Activated CD8-positive, alpha-beta memory T cell treated with anti-CD3 and anti-CD28 coated beads, Interleukin-2, amount 50 U/mL, for 24 hours (primary cell): ENCODE data around the gene E2F3.
"Not testable (repeated sequence)": the region's sequence is repeated elsewhere in the genome, so short reads cannot be mapped to it uniquely, and the experiment has no call there.

Experiments used
- DNase-seq: peaks from one replicate; pipeline ENCODE4 v3.0.0-alpha.2; 2020; ENCODE audit errors: extremely low read depth

The E2F3 gene

GRCh38 chr6:20467437-20467836 is 65.8 kb downstream of the E2F3 start:
- no peak for DNase-seq

GRCh38 chr6:20468209-20468608 is 66.5 kb downstream of the E2F3 start:
- no peak for DNase-seq

GRCh38 chr6:20472748-20473147 is 71.1 kb downstream of the E2F3 start:
- DNase-seq, result no peak

- DNase-seq, result no peak
These were observed 71.8 kb downstream of the E2F3 start for GRCh38 chr6:20473518-20473917.

GRCh38 chr6:20474874-20475542 is 73.3 kb downstream of the E2F3 start:
- DNase-seq, result no peak

GRCh38 chr6:20476501-20477043 is 74.9 kb downstream of the E2F3 start:
- DNase-seq, result no peak

GRCh38 chr6:20477485-20477884 is 75.8 kb downstream of the E2F3 start:
- DNase-seq, result no peak

GRCh38 chr6:20479060-20479459 is 77.4 kb downstream of the E2F3 start:
- no peak for DNase-seq

- no peak for DNase-seq
These were observed 77.8 kb downstream of the E2F3 start for GRCh38 chr6:20479526-20479925.

GRCh38 chr6:20481281-20481680 is 79.6 kb downstream of the E2F3 start:
- no peak for DNase-seq

GRCh38 chr6:20483887-20484497 is 82.3 kb downstream of the E2F3 start:
- DNase-seq, result no peak

GRCh38 chr6:20486641-20487040 is 85.0 kb downstream of the E2F3 start:
- no peak for DNase-seq

- DNase-seq, result no peak
These were observed 86.1 kb downstream of the E2F3 start for GRCh38 chr6:20487669-20488375.

- no peak for DNase-seq
These were observed 88.9 kb downstream of the E2F3 start for GRCh38 chr6:20490591-20490990.

GRCh38 chr6:20492099-20492498 is 90.4 kb downstream of the E2F3 start:
- DNase-seq, result no peak

GRCh38 chr6:20497216-20498040 is 95.7 kb downstream of the E2F3 start:
- no peak for DNase-seq

- no peak for DNase-seq
These were observed 96.3 kb downstream of the E2F3 start for GRCh38 chr6:20498041-20498385.

- no peak for DNase-seq
These were observed 107.5 kb downstream of the E2F3 start for GRCh38 chr6:20509212-20509611.

GRCh38 chr6:20511852-20512251 is 110.2 kb downstream of the E2F3 start:
- DNase-seq, result no peak

- DNase-seq, result not testable (repeated sequence)
These were observed 123.5 kb downstream of the E2F3 start for GRCh38 chr6:20525208-20525607.

GRCh38 chr6:20529086-20529448 is 127.4 kb downstream of the E2F3 start:
- DNase-seq, result not testable (repeated sequence)

- DNase-seq, result no peak
These were observed 131.2 kb downstream of the E2F3 start for GRCh38 chr6:20532881-20533280.
